Lung (tissue), 12 donors: ENCODE data around the gene PDZD2. TPM values are rescaled to one million over a fixed set of nuclear protein-coding genes. Genes with fewer than 3 reads are reported as not detected.

Source experiments
- ATAC-seq: fragments of 200-7000 bp; cut with Tn5 transposase; one replicate; pipeline ENCODE4 v1.9.1; 2020; ENCODE audit warnings: moderate number of reproducible peaks; ENCODE audit not compliant: insufficient read depth, low FRiP score
- DNase-seq, 3 donors: peaks; one replicate each; pipeline ENCODE4 v3.0.0-alpha.2; 2013 to 2017
- H3K27ac ChIP-seq, 2 donors: one replicate each; pipeline ENCODE4 v1.5.1; 2013; ENCODE audit warnings: mild to moderate bottlenecking in 2 of 2, moderate library complexity in 2 of 2, control low read depth in 1 of 2, inconsistent platforms in 1 of 2, low read depth in 1 of 2, low read length in 1 of 2
- H3K27me3 ChIP-seq, 3 donors: one replicate each; pipeline ENCODE4 v1.5.1; 2013; ENCODE audit warnings: low read length in 2 of 3; ENCODE audit not compliant: control insufficient read depth in 3 of 3, insufficient read depth in 3 of 3
- H3K36me3 ChIP-seq, 4 donors: one replicate each; pipeline ENCODE4 v1.5.1; 2013; ENCODE audit warnings: low read length in 4 of 4, mild to moderate bottlenecking in 1 of 4, moderate library complexity in 1 of 4; ENCODE audit not compliant: control insufficient read depth in 4 of 4, insufficient read depth in 4 of 4
- H3K4me1 ChIP-seq, 5 donors: one replicate each; pipeline ENCODE4 v1.5.1; 2013; ENCODE audit warnings: low read length in 5 of 5, mild to moderate bottlenecking in 2 of 5, moderate library complexity in 1 of 5; ENCODE audit not compliant: control insufficient read depth in 5 of 5, insufficient read depth in 5 of 5
- H3K4me3 ChIP-seq: one replicate; pipeline ENCODE4 v1.5.1; 2013; ENCODE audit warnings: mild to moderate bottlenecking, control low read depth, moderate library complexity
- H3K9ac ChIP-seq, 2 donors: one replicate each; pipeline ENCODE4 v1.5.1; 2013; ENCODE audit warnings: low read length in 2 of 2, control low read depth in 1 of 2; ENCODE audit not compliant: insufficient read depth in 1 of 2
- H3K9me3 ChIP-seq, 4 donors: one replicate each; pipeline ENCODE4 v1.5.1; 2013; ENCODE audit warnings: low read length in 3 of 4, mild to moderate bottlenecking in 1 of 4, moderate library complexity in 1 of 4; ENCODE audit not compliant: control insufficient read depth in 4 of 4, insufficient read depth in 3 of 4
- CTCF ChIP-seq: IDR thresholded peaks from 2 replicates; pipeline ENCODE4 v1.5.1; 2012; ENCODE audit warnings: mild to moderate bottlenecking; ENCODE audit errors: control extremely low read depth, extremely low read depth
- WGBS, 2 donors: extraction: QIAGEN DNeasy Blood & Tissue Kit; methylation state at CpG; one replicate each; pipeline ENCODE4 v1.1.7; 2013; 5-methylcytosine and 5-hydroxymethylcytosine counted together
- polyA plus RNA-seq, 2 donors: library from polyadenylated mRNA; stranded (reverse); fragments of 200-250 nt; gene quantifications; one replicate each; pipeline ENCODE4 v1.2.1, GENCODE V29; 2013
- total RNA-seq, 2 donors: library from RNA; depleted of rRNA in 1 of 2; stranded (reverse); fragments of >200 nt in 1 of 2; gene quantifications; one replicate each; pipeline ENCODE4 v1.2.1, GENCODE V29; 2014 to 2021
- donor health status: control.
- donor health status: control.
- donor health status: Bipolar disorder and iron deficiency.
- donor health status: healthy.
- donor health status: DM: yes; HTN: yes; CAD: no.

Gene PDZD2
- total and polyA plus RNA-seq, 4 donors, result 9.2 to 56.3 (median 24.8) TPM

GRCh38 chr5:32018476-32019436, 379.8 kb downstream of the PDZD2 start:
- ATAC-seq (peak; percentile 38), DNase-seq (peak; percentile 44 to 70 (median 61))
- WGBS, 2 donors, result 54 to 68% methylated on average over 14 of the region's 14 CpGs
- Histone ChIP-seq H3K4me3 (no peak overlapping the region), H3K9me3 (no peaks in the 10 kb centered on the region), H3K27ac (peak overlapping the region in 1 of 2 donors; percentile 52), H3K36me3 (peaks cover 0 to 3% (median 0%) of the 10 kb centered on the region in 4 donors), H3K4me1 (peaks cover 6 to 45% (median 19%) of the 10 kb centered on the region in 5 donors), H3K9ac (no peak overlapping the region), H3K27me3 (no peaks in the 10 kb centered on the region)
- no peak for TF ChIP-seq CTCF

GRCh38 chr5:32020271-32020670, 381.3 kb downstream of the PDZD2 start:
- Histone ChIP-seq H3K27me3 (no peaks in the 10 kb centered on the region), H3K9ac (no peak overlapping the region), H3K4me1 (peaks cover 6 to 36% (median 19%) of the 10 kb centered on the region in 5 donors), H3K36me3 (peaks cover 0 to 3% (median 0%) of the 10 kb centered on the region in 4 donors), H3K9me3 (no peaks in the 10 kb centered on the region), H3K4me3 (no peak overlapping the region), H3K27ac (no peak overlapping the region)
- 55 to 65% methylated on average over 4 of the region's 4 CpGs for WGBS, 2 donors
- DNase-seq (no peak), ATAC-seq (no peak)
- TF ChIP-seq CTCF, result no peak

GRCh38 chr5:32020946-32021345, 382.0 kb downstream of the PDZD2 start:
- Histone ChIP-seq H3K4me3 (no peak overlapping the region), H3K9me3 (no peaks in the 10 kb centered on the region), H3K27me3 (no peaks in the 10 kb centered on the region), H3K9ac (no peak overlapping the region), H3K4me1 (peaks cover 6 to 30% (median 19%) of the 10 kb centered on the region in 5 donors), H3K36me3 (peaks cover 0 to 3% (median 0%) of the 10 kb centered on the region in 4 donors), H3K27ac (no peak overlapping the region)
- 74 to 87% methylated on average over 7 of the region's 7 CpGs for WGBS, 2 donors
- no peak for TF ChIP-seq CTCF
- DNase-seq, result no peak
- no peak for ATAC-seq
